Stimulated activated CD8-positive, alpha-beta memory T cell treated with anti-CD3 and anti-CD28 coated beads, Interleukin-7, amount 100 ng/mL, for 24 hours (primary cell): ENCODE data around the gene PHETA1.

Source experiments
- DNase-seq: peaks from one replicate; pipeline ENCODE4 v3.0.0-alpha.2; 2020; ENCODE audit warnings: low read depth

PHETA1 gene

GRCh38 chr12:111368291-111368787 is 556 bp downstream of the PHETA1 start:
- no peak for DNase-seq

DNA sequence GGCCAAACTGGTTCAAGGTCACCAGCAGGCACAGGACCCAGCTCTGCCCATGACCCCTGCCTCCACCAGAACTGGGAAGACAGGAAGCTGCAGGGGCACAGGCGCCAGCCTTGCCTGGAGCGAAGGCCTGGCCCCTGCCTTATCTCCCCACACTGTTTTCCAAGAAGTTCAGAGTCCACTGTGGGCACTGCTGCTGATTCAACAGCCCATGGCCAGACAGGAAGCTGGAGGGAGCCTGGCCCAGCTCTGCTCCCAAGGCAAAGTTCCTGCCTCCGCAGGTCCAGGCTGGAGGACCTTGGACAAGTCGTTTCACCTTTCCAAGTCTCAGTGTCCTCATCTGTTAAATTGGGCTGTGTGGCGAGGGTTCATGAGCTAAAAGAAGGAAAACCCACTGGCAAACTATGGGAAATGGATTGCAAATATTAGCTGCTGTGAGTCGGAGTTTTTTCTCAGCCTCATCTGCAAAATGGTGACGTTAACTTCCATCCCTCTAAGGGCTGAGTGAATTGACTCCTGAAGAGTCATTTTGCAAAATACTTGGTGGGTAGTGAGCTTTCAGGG is 1.2 kb downstream of the PHETA1 start:
- no peak for DNase-seq

DNA sequence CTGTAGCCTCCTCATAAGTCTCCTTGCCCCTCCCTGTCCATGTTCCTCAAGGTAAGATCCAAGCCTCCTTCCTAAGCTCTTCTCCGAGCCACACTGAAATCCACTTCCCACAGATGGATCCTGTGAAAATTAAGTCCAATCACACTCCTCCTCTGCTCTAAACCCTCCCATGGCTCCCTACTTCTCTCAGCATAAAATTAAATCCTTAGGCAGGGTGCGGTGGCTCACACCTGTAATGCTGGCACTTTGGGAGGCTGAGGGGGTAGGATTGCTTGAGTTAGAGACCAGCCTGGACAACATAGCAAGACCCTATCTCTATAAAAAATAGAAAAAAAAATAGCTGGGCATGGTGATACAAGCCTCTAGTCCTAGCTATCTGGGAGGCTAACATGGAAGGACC is 2.3 kb downstream of the PHETA1 start:
- no peak for DNase-seq

- DNase-seq, result no peak
Measured at GRCh38 chr12:111366075-111366474, 2.8 kb downstream of the PHETA1 start.

DNA sequence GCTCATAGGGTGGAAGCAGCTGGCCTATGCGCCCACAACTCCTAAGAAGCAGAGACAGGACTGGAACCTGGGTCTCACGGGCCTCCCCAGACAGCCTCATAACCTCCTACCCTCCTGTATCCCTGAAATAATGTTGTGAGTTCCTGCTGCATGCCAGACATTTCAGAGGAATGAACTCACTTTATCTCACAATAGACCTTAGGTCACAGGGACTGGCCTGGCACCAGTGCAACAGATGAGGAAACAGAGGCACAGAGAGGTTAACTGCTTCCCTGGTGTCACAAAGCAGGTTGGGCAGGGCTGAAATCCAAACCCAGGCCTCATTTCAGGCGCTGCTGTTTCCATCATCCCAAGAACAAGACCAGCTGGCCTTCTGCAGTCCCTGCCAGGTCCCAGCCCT is 5.3 kb downstream of the PHETA1 start:
- no peak for DNase-seq

GRCh38 chr12:111362687-111363475 is 6.0 kb downstream of the PHETA1 start:
- DNase-seq, result no peak

DNA sequence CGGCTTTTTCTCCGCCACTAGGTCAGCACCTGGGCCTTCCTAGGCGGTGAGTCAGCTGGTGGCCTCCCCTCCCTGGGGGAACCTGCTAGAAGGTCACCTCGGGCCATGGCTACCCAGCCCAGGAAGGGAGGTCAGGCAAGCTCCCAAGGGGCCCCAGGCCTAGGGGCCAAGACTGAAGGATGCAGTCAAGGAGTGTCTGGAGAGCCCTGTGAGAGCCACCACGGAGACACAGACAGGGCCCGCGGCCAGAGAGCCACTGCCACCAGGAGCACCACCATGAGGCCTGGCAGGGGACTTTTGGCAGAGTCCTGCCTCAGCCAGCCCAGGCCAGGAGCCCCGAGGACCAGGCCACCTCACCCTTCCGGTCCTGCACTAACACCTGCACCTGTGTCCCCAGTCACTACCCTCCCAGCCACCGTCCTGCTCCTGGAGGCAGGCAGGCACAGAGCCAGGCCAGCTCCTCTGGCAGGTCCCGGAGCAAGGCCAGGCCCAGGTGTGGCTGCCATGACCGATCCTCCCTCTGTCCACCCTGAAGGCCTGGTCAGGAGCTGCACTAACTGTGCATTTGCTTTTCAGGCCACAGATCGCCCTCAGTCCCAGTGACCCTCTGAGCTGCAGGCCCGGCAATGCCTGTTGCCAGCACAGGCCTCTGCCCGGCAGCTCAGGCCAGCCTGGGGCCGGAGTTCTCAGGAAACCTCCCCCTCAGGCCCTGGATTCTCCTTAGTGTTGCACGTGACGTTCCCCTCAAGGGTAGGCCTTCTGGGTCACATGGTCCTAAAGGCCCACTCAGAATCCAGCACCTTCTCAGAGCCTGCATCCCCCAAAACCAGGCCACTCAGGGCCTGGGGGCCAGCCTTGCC is 6.9 kb downstream of the PHETA1 start:
- no peak for DNase-seq

DNA sequence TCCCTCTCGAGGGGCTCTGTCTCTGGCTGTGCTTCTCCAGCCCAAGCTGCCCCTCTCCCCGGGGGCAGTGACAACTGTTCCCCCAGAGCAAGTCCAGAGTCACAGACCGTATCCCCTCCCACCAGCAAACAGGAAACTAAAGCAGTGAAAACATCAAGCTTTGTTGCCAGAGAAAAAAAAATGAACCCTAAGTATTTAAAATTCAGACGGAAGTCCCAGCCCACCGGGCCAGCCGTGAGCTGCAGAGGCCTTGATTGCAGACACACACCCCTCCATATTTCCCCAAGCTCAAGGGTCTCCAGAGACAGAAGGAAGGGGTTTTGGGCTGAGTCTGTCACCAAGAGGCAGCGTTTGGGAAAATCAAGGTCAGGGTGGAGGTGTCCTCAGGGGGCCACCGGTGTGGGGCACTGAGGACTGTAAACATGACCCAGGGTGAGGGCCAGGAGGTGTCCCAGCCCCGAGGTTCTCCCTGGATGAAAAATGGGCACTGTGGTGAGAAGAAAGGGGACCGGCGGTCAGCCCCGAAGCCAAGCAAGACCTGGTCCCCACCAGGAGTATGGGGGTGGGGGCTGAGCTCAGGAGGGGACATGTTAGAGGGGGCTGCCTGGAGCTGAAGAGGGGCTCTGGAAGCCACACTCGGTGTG is 7.7 kb downstream of the PHETA1 start:
- no peak for DNase-seq

DNA sequence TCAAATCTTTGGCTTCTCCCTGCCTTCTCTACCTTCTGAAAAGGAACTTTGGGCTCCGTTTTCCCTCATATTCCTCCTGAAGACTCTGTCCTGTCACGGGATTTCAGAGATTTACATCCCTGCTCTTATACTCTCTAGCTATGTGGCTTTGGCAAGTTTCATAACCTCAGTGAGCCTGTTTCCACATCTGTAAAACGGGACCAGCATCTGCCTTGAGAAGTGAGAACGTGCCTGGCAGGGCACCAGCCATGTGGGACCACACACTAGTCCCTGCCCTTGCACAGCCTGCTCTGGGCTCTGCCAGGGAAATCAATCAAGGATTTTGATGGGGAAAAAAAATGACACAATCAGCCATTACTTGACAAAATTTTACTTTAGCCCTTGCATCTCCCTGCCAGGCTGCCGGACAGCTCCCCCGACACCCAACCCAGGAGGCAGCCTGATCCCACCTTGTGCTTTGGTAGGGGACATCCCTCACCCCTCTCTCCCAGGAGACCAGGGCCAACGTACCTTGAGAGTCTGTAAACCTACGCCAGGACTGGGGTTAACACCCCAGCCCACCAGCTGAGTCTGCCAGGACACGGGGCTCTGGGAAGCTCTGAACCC is 8.5 kb downstream of the PHETA1 start:
- DNase-seq, result no peak

GRCh38 chr12:111359914-111360276 is 9.0 kb downstream of the PHETA1 start:
- DNase-seq, result no peak

GRCh38 chr12:111359231-111359913 is 9.5 kb downstream of the PHETA1 start:
- peak; percentile 19 for DNase-seq

- no peak for DNase-seq
Measured at GRCh38 chr12:111355201-111355925, 13.5 kb downstream of the PHETA1 start.

DNA sequence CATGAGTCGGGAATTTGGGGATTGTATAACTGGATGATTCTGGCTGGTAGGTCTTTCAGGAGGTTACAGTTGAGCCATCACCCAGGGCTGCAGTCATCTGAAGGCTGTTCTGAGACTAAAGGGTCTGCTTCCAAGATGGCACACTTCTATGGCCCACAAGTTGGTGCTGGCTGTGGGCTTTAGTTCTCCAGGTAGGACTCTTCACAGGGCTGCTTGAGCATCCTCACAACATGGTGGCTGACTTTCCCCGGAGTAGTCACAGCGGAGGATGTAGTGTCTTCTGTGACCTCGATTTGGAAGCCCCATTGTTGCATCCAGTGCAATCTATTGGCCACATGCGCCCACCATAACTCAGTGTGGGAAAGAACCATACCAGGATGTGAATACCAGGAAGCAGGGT is 14.4 kb downstream of the PHETA1 start:
- DNase-seq, result no peak

- no peak for DNase-seq
Measured at GRCh38 chr12:111353603-111354295, 15.1 kb downstream of the PHETA1 start.

DNA sequence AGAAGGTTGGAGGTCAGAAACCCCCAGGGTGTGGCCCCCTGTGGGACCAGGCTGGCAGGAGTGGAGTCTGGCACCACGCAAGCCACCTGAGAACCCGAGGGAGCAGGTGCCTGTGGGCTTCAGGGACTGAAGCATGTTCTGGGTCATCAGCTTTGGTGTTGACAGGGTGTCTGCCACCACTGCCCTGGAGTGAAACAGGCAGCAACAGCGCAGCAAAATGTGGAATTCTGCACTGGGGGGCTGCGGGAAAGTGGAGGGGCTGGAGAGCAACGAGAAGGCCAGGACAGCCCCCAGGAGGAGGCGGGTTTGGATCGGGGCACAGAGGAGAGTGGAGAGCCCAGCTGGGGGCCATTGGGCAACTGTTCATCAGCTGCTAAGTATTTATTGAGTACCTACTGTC is 15.9 kb downstream of the PHETA1 start:
- DNase-seq, result no peak

DNA sequence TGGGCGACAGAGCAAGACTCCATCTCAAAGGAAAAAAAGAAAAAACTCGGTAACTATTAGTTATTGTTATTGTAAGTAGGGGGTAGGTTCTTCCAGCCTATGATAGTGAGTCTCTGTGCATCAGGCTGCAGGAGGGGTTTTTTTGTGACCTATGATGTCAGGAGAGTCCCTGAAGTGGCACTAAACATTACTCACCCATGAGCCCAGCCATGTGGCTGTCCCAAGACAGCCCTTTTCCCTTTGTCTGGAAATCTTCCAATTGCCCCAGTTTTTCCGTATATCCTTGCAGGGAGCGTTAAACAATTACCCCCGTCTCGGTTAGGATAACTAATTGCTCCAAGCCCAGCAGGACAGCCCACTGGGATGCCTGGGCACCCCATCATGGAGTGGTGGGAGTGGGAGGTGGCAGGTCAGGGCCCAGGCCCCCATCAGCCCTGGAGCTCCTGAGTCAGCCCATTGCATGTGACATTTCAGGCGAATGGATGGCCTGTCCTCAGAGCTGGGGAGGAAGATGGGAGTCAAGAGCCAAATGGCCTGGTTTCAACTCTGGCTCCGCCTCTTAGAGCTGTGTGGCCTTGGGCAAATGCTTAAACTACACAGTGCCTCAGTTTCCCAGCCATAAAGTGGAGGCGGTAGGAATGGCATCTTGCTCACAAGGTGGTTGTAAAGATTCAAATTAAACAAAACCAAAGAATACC is 16.4 kb downstream of the PHETA1 start:
- DNase-seq, result no peak

GRCh38 chr12:111351026-111351425 is 17.9 kb downstream of the PHETA1 start:
- DNase-seq, result no peak

DNA sequence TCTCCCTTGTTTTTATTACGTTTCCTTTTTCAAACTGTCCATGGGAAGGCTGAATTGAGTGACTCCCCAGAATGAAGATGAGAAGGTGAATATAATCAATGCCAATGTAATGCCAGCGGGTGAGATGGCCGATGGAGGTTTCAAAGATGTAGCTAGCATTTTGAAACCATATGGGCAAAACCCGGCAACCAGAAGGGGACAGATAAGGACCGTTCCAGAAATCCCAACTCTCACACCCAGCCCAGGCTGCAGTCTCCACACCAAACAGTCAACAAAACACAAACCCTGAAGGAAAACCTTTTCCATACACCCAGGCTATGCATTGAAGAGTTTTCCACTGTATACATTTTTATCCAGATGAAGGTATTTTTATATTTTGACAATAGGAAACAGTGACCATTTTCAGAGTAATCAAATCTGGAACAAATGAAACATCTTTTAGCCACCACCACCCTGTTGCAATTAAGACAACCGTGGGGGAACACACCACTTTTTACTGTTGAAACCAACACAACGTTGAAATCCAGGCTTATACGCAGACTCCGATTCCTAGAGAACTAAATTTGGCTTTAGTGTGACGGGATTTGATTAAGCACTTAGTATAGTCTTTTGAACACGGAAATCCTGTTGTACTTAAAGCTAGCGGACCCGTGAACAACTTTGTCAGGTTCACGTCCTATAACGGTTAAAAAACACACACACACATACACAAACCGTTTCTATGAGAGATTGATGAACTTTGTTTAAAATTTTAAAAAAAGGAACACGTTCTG is 19.0 kb downstream of the PHETA1 start:
- DNase-seq, result no peak
